Activated naive CD4-positive, alpha-beta T cell treated with anti-CD3 and anti-CD28 coated beads, Interleukin-2, amount 50 U/mL, for 24 hours (primary cell): ENCODE results near the gene ETV5.

Experiments
- H3K27ac Mint-ChIP-seq: one replicate; pipeline ENCODE4 v1.8.0; 2021; ENCODE audit warnings: mild to moderate bottlenecking, mixed read lengths
- H3K27me3 Mint-ChIP-seq: one replicate; pipeline ENCODE4 v1.8.0; 2021; ENCODE audit warnings: mixed read lengths
- H3K36me3 Mint-ChIP-seq: one replicate; pipeline ENCODE4 v1.8.0; 2021; ENCODE audit warnings: mixed read lengths
- H3K4me1 Mint-ChIP-seq: one replicate; pipeline ENCODE4 v1.8.0; 2021; ENCODE audit warnings: mixed read lengths
- H3K4me3 Mint-ChIP-seq: one replicate; pipeline ENCODE4 v1.8.0; 2021; ENCODE audit warnings: mild to moderate bottlenecking, mixed read lengths
- H3K9me3 Mint-ChIP-seq: one replicate; pipeline ENCODE4 v1.8.0; 2021; ENCODE audit warnings: mixed read lengths

The ETV5 gene

GRCh38 chr3:186092360-186093070 lies 16.4 kb downstream of the ETV5 start:
- Mint-ChIP-seq H3K36me3 (no peaks in the 10 kb centered on the region), H3K9me3 (no peaks in the 10 kb centered on the region), H3K27ac (no peak overlapping the region), H3K4me1 (no peaks in the 10 kb centered on the region), H3K27me3 (peaks cover 21% of the 10 kb centered on the region), H3K4me3 (no peak overlapping the region)

DNA sequence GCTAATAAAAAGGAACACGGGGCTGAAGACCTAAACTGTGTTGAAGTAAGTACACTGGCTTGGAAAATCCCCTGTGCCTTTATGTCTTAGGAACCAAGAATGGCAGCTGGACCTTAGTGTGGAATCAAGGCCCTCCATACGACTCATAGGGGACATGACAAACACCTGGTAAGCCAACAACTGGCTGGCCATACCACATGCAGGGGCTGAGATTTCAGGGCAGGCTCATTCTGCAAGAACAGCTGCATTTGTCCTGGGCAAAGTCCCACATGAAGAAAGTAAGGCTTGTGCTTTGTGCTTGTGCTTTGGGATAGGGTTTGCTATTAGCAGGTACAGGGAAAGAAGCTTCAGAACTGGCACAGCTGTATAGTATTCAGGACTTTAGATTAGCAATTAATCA lies 18.0 kb downstream of the ETV5 start:
- Mint-ChIP-seq H3K4me3 (no peak overlapping the region), H3K27ac (no peak overlapping the region), H3K27me3 (peaks cover 11% of the 10 kb centered on the region)

GRCh38 chr3:186088335-186088734 lies 20.6 kb downstream of the ETV5 start:
- Mint-ChIP-seq H3K27me3 (peaks cover 7% of the 10 kb centered on the region), H3K9me3 (no peaks in the 10 kb centered on the region), H3K4me1 (no peaks in the 10 kb centered on the region), H3K36me3 (no peaks in the 10 kb centered on the region), H3K27ac (no peak overlapping the region), H3K4me3 (no peak overlapping the region)

More for the DNA sequence above, 18.0 kb downstream of the ETV5 start:
- Mint-ChIP-seq H3K9me3 (no peaks in the 10 kb centered on the region), H3K4me1 (no peaks in the 10 kb centered on the region), H3K36me3 (no peaks in the 10 kb centered on the region)

- Mint-ChIP-seq H3K36me3 (no peaks in the 10 kb centered on the region), H3K4me1 (no peaks in the 10 kb centered on the region), H3K27ac (no peak overlapping the region), H3K27me3 (peaks cover 6% of the 10 kb centered on the region), H3K4me3 (no peak overlapping the region), H3K9me3 (no peaks in the 10 kb centered on the region)
Measured at GRCh38 chr3:186084264-186084663, 24.6 kb downstream of the ETV5 start.

DNA sequence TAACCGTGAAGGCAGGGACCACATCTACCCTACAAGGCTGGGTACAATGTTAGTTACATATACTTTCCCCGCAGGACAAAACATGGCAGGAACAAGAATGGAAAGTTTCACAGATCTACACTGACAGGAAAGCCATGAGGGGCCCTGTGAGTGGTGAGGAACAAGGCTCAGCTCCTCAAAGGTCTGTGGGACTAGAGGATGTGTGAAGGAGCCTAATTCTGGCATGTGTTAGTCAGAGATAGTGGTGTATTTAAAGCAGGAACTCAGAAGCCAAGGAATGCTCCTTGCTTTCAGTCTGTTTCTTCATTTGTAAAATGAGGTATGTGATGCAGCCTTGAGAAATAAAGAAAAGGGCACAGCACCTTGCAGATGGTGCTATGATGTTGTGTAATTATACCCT lies 25.1 kb downstream of the ETV5 start:
- H3K4me3 Mint-ChIP-seq = no peak overlapping the region
- no peaks in the 10 kb centered on the region for H3K4me1 Mint-ChIP-seq
- no peaks in the 10 kb centered on the region for H3K36me3 Mint-ChIP-seq
- no peaks in the 10 kb centered on the region for H3K9me3 Mint-ChIP-seq
- peaks cover 7% of the 10 kb centered on the region for H3K27me3 Mint-ChIP-seq
- H3K27ac Mint-ChIP-seq = no peak overlapping the region

GRCh38 chr3:186082150-186082549 lies 26.7 kb downstream of the ETV5 start:
- Mint-ChIP-seq H3K36me3 (no peaks in the 10 kb centered on the region), H3K4me1 (no peaks in the 10 kb centered on the region), H3K27me3 (peaks cover 5% of the 10 kb centered on the region), H3K27ac (no peak overlapping the region), H3K4me3 (no peak overlapping the region), H3K9me3 (no peaks in the 10 kb centered on the region)

DNA sequence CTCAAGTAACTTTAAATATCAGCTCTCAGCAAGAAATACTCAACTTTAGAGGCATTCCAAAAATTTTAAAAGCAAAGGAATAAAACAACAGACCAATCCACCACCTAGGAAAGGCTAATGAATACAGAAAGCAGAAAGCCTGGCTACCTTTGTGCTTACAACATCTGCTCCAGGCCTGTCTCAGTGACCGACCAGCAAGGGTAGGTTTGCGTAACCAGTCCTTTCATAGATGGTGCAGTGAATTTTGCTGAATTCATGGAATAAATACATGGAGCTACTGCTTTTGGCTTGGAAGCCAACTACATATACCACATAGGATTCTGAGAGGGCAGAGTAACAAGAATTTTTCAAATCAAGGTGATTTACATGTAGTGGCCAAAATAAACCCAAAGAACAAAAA lies 27.2 kb downstream of the ETV5 start:
- H3K27me3 Mint-ChIP-seq = peaks cover 5% of the 10 kb centered on the region
- H3K27ac Mint-ChIP-seq = no peak overlapping the region
- H3K4me3 Mint-ChIP-seq = no peak overlapping the region
- no peaks in the 10 kb centered on the region for H3K9me3 Mint-ChIP-seq
- no peaks in the 10 kb centered on the region for H3K36me3 Mint-ChIP-seq
- no peaks in the 10 kb centered on the region for H3K4me1 Mint-ChIP-seq

- H3K36me3 Mint-ChIP-seq = no peaks in the 10 kb centered on the region
- no peak overlapping the region for H3K4me3 Mint-ChIP-seq
- H3K27ac Mint-ChIP-seq = no peak overlapping the region
- H3K9me3 Mint-ChIP-seq = no peaks in the 10 kb centered on the region
- H3K27me3 Mint-ChIP-seq = peaks cover 5% of the 10 kb centered on the region
- no peaks in the 10 kb centered on the region for H3K4me1 Mint-ChIP-seq
Measured at GRCh38 chr3:186080849-186081438, 27.9 kb downstream of the ETV5 start.

GRCh38 chr3:186079925-186080324 lies 29.0 kb downstream of the ETV5 start:
- H3K4me3 Mint-ChIP-seq = no peak overlapping the region
- H3K36me3 Mint-ChIP-seq = no peaks in the 10 kb centered on the region

DNA sequence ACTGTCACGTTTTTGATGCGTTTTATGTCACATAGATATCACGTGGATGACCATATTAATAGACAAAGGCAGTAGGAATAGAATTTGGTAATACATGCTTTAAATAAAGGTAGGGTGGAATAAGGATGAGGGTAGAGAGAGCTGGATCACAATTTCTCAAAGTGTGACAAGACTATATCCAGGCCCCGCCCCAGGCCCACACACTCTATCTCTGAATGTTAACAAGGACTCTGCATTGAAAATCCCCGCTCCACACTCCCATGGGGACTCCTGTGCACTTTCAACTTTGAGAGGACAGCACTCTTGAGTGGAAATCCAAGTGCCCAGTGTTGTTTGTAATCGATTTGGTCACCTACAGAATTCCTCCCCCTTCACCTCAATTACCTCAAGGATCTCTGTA lies 31.4 kb downstream of the ETV5 start:
- Mint-ChIP-seq H3K27me3 (peaks cover 5% of the 10 kb centered on the region), H3K4me3 (no peak overlapping the region), H3K27ac (no peak overlapping the region), H3K36me3 (no peaks in the 10 kb centered on the region), H3K9me3 (peaks cover 4% of the 10 kb centered on the region), H3K4me1 (no peaks in the 10 kb centered on the region)

More at GRCh38 chr3:186079925-186080324, 29.0 kb downstream of the ETV5 start:
- Mint-ChIP-seq H3K27me3 (peaks cover 4% of the 10 kb centered on the region), H3K9me3 (peaks cover 4% of the 10 kb centered on the region), H3K27ac (no peak overlapping the region), H3K4me1 (no peaks in the 10 kb centered on the region)

DNA sequence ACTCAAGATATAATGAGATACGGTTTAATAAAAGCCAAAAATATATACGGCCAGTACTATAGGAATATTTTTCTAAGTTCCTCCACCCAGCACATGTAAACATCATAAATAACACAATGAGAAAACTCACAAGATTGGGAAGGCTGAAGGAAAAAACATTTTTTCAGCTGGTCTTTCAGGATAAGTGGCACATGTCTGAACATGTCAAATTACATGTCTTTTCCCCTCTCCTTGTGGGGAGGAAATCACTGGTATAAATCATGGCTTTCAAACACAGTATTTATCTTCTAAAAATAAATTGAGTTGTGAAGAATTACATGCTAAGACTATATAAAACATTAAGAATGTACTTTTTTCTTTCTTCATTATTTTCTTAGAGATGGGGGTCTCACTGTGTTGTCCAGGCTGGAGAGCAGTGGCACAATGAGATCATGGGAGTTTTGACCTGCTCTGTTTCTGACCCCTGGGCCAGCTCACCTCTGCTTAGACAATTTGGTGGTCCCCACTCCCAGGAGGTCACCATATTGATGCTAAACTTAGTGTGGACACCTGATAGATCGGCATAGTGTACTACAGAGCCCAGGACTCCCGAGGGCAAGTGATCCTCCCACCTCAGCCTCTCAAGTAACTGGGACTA lies 32.8 kb downstream of the ETV5 start:
- H3K27ac Mint-ChIP-seq = no peak overlapping the region
- H3K4me3 Mint-ChIP-seq = no peak overlapping the region
- H3K36me3 Mint-ChIP-seq = no peaks in the 10 kb centered on the region
- peaks cover 4% of the 10 kb centered on the region for H3K9me3 Mint-ChIP-seq
- peaks cover 5% of the 10 kb centered on the region for H3K27me3 Mint-ChIP-seq
- H3K4me1 Mint-ChIP-seq = no peaks in the 10 kb centered on the region

- Mint-ChIP-seq H3K27ac (no peak overlapping the region), H3K27me3 (peaks cover 5% of the 10 kb centered on the region), H3K9me3 (peaks cover 4% of the 10 kb centered on the region), H3K4me3 (no peak overlapping the region), H3K36me3 (no peaks in the 10 kb centered on the region), H3K4me1 (no peaks in the 10 kb centered on the region)
Measured at GRCh38 chr3:186075489-186075888, 33.4 kb downstream of the ETV5 start.

DNA sequence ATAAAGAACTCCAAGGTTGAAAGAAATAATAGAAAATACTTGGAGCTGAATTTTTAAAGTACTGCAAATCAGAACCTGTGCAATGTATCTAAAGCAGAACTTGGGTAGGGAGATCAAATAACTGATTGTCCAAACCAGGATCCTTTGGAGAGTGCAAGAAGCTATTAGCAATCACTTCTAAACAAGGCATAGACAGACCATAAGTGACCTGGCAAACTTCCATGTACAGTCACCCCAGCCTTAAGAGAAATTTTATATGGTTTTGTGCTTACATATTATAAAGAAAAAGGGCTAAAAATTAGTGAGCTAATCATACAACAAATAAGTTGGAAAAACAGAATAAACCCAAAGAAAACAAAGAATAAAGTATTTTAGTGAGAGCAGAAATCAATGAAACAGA lies 35.2 kb downstream of the ETV5 start:
- Mint-ChIP-seq H3K4me3 (no peak overlapping the region), H3K36me3 (no peaks in the 10 kb centered on the region), H3K27ac (no peak overlapping the region), H3K9me3 (peaks cover 4% of the 10 kb centered on the region), H3K4me1 (no peaks in the 10 kb centered on the region), H3K27me3 (peaks cover 2% of the 10 kb centered on the region)

GRCh38 chr3:186070996-186071395 lies 37.9 kb downstream of the ETV5 start:
- peaks cover 2% of the 10 kb centered on the region for H3K27me3 Mint-ChIP-seq
- no peaks in the 10 kb centered on the region for H3K36me3 Mint-ChIP-seq
- peaks cover 4% of the 10 kb centered on the region for H3K9me3 Mint-ChIP-seq
- H3K4me1 Mint-ChIP-seq = peaks cover 22% of the 10 kb centered on the region
- no peak overlapping the region for H3K4me3 Mint-ChIP-seq
- H3K27ac Mint-ChIP-seq = no peak overlapping the region

GRCh38 chr3:186070550-186070949 lies 38.3 kb downstream of the ETV5 start:
- Mint-ChIP-seq H3K4me3 (no peak overlapping the region), H3K36me3 (no peaks in the 10 kb centered on the region), H3K9me3 (peaks cover 4% of the 10 kb centered on the region), H3K27ac (no peak overlapping the region), H3K4me1 (peaks cover 24% of the 10 kb centered on the region), H3K27me3 (peaks cover 2% of the 10 kb centered on the region)

- H3K4me1 Mint-ChIP-seq = peaks cover 24% of the 10 kb centered on the region
- H3K27ac Mint-ChIP-seq = peak overlapping the region; percentile 19
- no peaks in the 10 kb centered on the region for H3K36me3 Mint-ChIP-seq
- peaks cover 2% of the 10 kb centered on the region for H3K27me3 Mint-ChIP-seq
- peaks cover 3% of the 10 kb centered on the region for H3K9me3 Mint-ChIP-seq
- H3K4me3 Mint-ChIP-seq = no peak overlapping the region
Measured at GRCh38 chr3:186070133-186070532, 38.8 kb downstream of the ETV5 start.
